SK-N-MC (cell line): ENCODE results near the gene TRABD2B.

Experiments
- DNase-seq: peaks from one replicate; pipeline ENCODE4 v3.0.0-alpha.2; 2011; ENCODE audit warnings: low read depth, low spot score
- H3K27ac ChIP-seq: fragments of 200-600 bp; sonication (generic); 2 replicates; pipeline ENCODE4 v1.5.1; 2016; ENCODE audit warnings: mixed run types
- H3K36me3 ChIP-seq: fragments of 200-600 bp; sonication (generic); 2 replicates; pipeline ENCODE4 v1.6.1; 2017; ENCODE audit warnings: antibody characterized with exemption, low read length, mixed read lengths; ENCODE audit not compliant: insufficient read depth
- H3K4me3 ChIP-seq: fragments of 200-600 bp; sonication (generic); 2 replicates; pipeline ENCODE4 v1.5.1; 2016
- H3K9ac ChIP-seq: fragments of 200-600 bp; sonication (generic); 2 replicates; pipeline ENCODE4 v1.8.0; 2017; ENCODE audit warnings: mixed run types, mixed read lengths; ENCODE audit not compliant: insufficient read length
- H3K9me3 ChIP-seq: fragments of 200-600 bp; sonication (generic); 2 replicates; pipeline ENCODE4 v1.6.1; 2017; ENCODE audit warnings: low read depth, mild to moderate bottlenecking, antibody characterized with exemption, low read length, moderate library complexity, mixed read lengths
- EZH2 ChIP-seq: fragments of 200-600 bp; sonication (generic); IDR thresholded peaks from one replicate; pipeline ENCODE4 v1.6.1; 2017; ENCODE audit warnings: antibody characterized with exemption
- FOXP2 ChIP-seq: optimal IDR thresholded peaks from 2 replicates; pipeline ENCODE3; 2011; ENCODE audit warnings: mild to moderate bottlenecking, moderate library complexity; ENCODE audit not compliant: insufficient read depth; ENCODE audit errors: extremely low read length, control extremely low read depth
- POLR2AphosphoS5 ChIP-seq: IDR thresholded peaks from 2 replicates; pipeline ENCODE4 v1.6.1; 2012; ENCODE audit warnings: mild to moderate bottlenecking, low read depth, low read length, borderline replicate concordance

TRABD2B gene

GRCh38 chr1:47717341-47717740, 279.8 kb downstream of the TRABD2B start:
- no peak overlapping the region for H3K27ac ChIP-seq
- TF ChIP-seq FOXP2, result no peak
- TF ChIP-seq POLR2AphosphoS5, result no peak
- TF ChIP-seq EZH2, result no peak
- no peaks in the 10 kb centered on the region for H3K36me3 ChIP-seq
- no peak for DNase-seq
- no peak overlapping the region for H3K4me3 ChIP-seq
- no peaks in the 10 kb centered on the region for H3K9me3 ChIP-seq
- H3K9ac ChIP-seq, result no peak overlapping the region

- Histone ChIP-seq H3K9ac (no peak overlapping the region), H3K9me3 (no peaks in the 10 kb centered on the region), H3K4me3 (no peak overlapping the region), H3K27ac (no peak overlapping the region), H3K36me3 (no peaks in the 10 kb centered on the region)
- TF ChIP-seq EZH2 (no peak), POLR2AphosphoS5 (no peak), FOXP2 (no peak)
- DNase-seq, result no peak
Observed at GRCh38 chr1:47713975-47714767, 283.0 kb downstream of the TRABD2B start.

GRCh38 chr1:47713333-47713953, 283.7 kb downstream of the TRABD2B start:
- H3K36me3 ChIP-seq, result no peaks in the 10 kb centered on the region
- no peak overlapping the region for H3K9ac ChIP-seq
- TF ChIP-seq FOXP2, result no peak
- TF ChIP-seq POLR2AphosphoS5, result no peak
- TF ChIP-seq EZH2, result no peak
- H3K9me3 ChIP-seq, result no peaks in the 10 kb centered on the region
- DNase-seq, result no peak
- no peak overlapping the region for H3K4me3 ChIP-seq
- H3K27ac ChIP-seq, result no peak overlapping the region

- TF ChIP-seq EZH2 (no peak), FOXP2 (no peak), POLR2AphosphoS5 (no peak)
- Histone ChIP-seq H3K4me3 (no peak overlapping the region), H3K9ac (no peak overlapping the region), H3K27ac (no peak overlapping the region), H3K36me3 (no peaks in the 10 kb centered on the region), H3K9me3 (no peaks in the 10 kb centered on the region)
- no peak for DNase-seq
Observed at GRCh38 chr1:47712596-47713299, 284.4 kb downstream of the TRABD2B start.

- TF ChIP-seq POLR2AphosphoS5, result no peak
- TF ChIP-seq EZH2, result no peak
- TF ChIP-seq FOXP2, result no peak
- H3K9ac ChIP-seq, result no peak overlapping the region
- no peak overlapping the region for H3K4me3 ChIP-seq
- no peak for DNase-seq
- no peaks in the 10 kb centered on the region for H3K36me3 ChIP-seq
- no peaks in the 10 kb centered on the region for H3K9me3 ChIP-seq
- no peak overlapping the region for H3K27ac ChIP-seq
Observed at GRCh38 chr1:47711848-47712492, 285.2 kb downstream of the TRABD2B start.

- Histone ChIP-seq H3K36me3 (no peaks in the 10 kb centered on the region), H3K9me3 (no peaks in the 10 kb centered on the region), H3K9ac (no peak overlapping the region), H3K4me3 (no peak overlapping the region), H3K27ac (no peak overlapping the region)
- no peak for DNase-seq
- no peak for TF ChIP-seq FOXP2
- TF ChIP-seq POLR2AphosphoS5, result no peak
- TF ChIP-seq EZH2, result no peak
Observed at GRCh38 chr1:47711184-47711847, 285.9 kb downstream of the TRABD2B start.
